ENCODE measurements around the gene CLDN9. TPM values are rescaled to one million over a fixed set of nuclear protein-coding genes. Genes with fewer than 3 reads are reported as not detected.

Gene CLDN9
- polyA plus RNA-seq, 2 of the 4 experiments (the other 2 are of a cell fraction): 0.03 to 0.06 TPM

- FAIRE-seq: no peak
- WGBS (ENCODE audit: missing lambda C conversion rate): 92% methylated on average over 9 of the region's 17 CpGs
Observed at GRCh38 chr16:2973605-2974318, 39.0 kb upstream of the CLDN9 start.

DNA sequence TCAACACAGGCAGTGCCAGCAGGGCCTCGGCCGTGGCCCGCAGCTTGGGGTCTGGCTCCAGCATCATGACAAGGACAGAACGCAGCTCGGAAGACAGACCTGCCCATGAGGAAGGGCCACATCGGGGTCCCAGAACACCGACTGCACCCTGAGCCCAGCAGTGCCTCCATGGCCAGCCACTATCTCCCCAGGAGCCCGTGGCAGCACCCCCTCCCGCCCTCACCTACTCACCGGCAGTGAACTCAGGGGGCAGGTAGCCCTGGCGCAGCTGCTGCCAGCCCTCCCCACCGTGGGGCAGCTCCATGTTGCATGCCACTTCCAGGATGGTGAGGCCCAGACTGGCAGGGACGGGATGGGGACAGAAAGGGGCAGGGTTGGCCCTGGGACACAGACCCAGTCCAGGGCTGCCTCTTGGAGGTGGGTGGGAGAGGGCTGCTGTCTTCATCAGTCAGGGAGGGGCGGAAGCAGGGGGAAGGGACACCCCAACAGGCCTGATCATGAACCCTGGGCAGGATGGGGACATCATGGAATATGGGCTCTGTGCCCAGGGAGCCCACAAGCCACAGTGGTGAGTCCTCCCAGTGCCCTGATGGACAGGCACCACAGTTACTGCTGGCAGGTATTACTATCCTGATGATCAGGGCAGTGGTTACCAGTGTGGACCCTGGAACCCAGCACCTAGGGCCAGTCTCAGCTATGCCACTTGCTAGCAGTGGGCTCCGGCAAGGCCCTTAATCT is 38.2 kb upstream of the CLDN9 start:
- FAIRE-seq: no peak
- no peak for ATAC-seq
- Histone ChIP-seq H3K27ac (no peak overlapping the region), H3K4me3 (no peak overlapping the region), H3K4me2 (no peak overlapping the region), H3K4me1 (peaks cover 17% of the 10 kb centered on the region), H3K9me3 (no peaks in the 10 kb centered on the region)
- ChIA-PET POLR2A (no interaction called here), CTCF (interaction anchor here (0.8 to 3.3 kb wide), 6 partner anchors 8 to 55 kb away, joined by 4 to 13 read pairs (median 6); no protein-coding TSS in a partner anchor)
- 97% methylated on average over 10 of the region's 15 CpGs for WGBS (ENCODE audit: missing lambda C conversion rate)
- TF ChIP-seq SMC3 (IDR thresholded peaks at IDR 0.05) (no peak), E2F6 (IDR thresholded peaks at IDR 0.05; ENCODE audit: borderline replicate concordance, low read depth) (no peak), CHD4 (IDR thresholded peaks at IDR 0.05; ENCODE audit: borderline replicate concordance) (no peak), RNF2 (IDR thresholded peaks at IDR 0.05; ENCODE audit: borderline replicate concordance, low read depth) (no peak), CBX2 (IDR thresholded peaks at IDR 0.05; ENCODE audit: borderline replicate concordance, low read depth) (no peak), RCOR1 (IDR thresholded peaks at IDR 0.05; ENCODE audit: low read depth, low read length) (no peak), HOXA7 (CRISPR knock-in tag; IDR thresholded peaks at IDR 0.05) (no peak), CTCF (IDR thresholded peaks at IDR 0.05) (no peak), CBX8 (IDR thresholded peaks at IDR 0.05) (no peak)
- TF ChIP-seq, protein P1, sequence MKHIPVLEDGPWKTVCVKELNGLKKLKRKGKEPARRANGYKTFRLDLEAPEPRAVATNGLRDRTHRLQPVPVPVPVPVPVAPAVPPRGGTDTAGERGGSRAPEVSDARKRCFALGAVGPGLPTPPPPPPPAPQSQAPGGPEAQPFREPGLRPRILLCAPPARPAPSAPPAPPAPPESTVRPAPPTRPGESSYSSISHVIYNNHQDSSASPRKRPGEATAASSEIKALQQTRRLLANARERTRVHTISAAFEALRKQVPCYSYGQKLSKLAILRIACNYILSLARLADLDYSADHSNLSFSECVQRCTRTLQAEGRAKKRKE (CRISPR knock-in tag; IDR thresholded peaks at IDR 0.05; ENCODE audit: low read depth): no peak
- DNase-seq (ENCODE audit: low read depth in 1 of 2, low spot score in 1 of 2): no peak

More at GRCh38 chr16:2973605-2974318, 39.0 kb upstream of the CLDN9 start:
- Histone ChIP-seq H3K4me3 (no peak overlapping the region), H3K4me1 (peaks cover 14% of the 10 kb centered on the region), H3K4me2 (no peak overlapping the region), H3K9me3 (no peaks in the 10 kb centered on the region), H3K27ac (no peak overlapping the region)
- ATAC-seq (no peak), DNase-seq (ENCODE audit: low read depth in 1 of 2, low spot score in 1 of 2) (no peak)
- POLR2A ChIA-PET: no interaction called here
- TF ChIP-seq, protein P2, sequence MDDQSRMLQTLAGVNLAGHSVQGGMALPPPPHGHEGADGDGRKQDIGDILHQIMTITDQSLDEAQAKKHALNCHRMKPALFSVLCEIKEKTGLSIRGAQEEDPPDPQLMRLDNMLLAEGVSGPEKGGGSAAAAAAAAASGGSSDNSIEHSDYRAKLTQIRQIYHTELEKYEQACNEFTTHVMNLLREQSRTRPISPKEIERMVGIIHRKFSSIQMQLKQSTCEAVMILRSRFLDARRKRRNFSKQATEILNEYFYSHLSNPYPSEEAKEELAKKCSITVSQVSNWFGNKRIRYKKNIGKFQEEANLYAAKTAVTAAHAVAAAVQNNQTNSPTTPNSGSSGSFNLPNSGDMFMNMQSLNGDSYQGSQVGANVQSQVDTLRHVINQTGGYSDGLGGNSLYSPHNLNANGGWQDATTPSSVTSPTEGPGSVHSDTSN (IDR thresholded peaks at IDR 0.05): peak; percentile 37; the same call in 1 of the 2 replicates
- TF ChIP-seq RFX5 (IDR thresholded peaks at IDR 0.05): no peak
- CTCF ChIA-PET: interaction anchor here (1.1 to 3.3 kb wide), 4 partner anchors 9 to 47 kb away, joined by 6 to 13 read pairs (median 8); no protein-coding TSS in a partner anchor

DNA sequence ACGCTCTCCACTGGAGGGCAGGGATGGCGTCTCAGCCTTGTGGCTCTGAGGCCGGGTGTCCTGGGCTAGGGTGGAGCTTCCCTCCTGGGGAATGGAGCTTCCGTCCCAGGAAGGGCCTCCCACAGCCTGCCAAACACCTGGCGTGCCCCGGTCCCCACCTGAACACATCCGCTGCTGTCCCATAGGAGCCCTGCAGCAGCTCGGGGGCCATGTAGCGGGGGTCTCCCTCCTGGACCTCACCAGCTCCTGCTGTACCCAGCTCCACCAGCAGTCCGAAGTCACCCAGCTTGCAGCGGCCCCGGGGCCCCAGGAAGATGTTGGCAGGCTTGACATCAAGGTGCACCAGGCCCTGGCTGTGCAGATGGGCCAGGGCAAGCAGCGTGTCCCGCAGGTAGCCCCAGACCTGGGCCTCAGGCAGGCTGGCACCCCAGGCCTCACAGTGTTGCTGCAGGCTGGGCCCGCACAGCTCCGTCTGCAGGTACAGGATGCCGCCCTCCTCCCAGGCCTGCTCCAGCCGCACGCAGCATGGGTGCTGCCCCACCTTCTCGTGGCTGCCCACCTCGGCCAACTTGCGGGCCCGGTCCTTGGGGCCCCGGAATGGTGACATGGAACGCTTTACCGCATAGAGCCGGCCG is 37.4 kb upstream of the CLDN9 start:
- DNase-seq (ENCODE audit: low read depth in 1 of 2, low spot score in 1 of 2): no peak
- over 99% methylated on average over 15 of the region's 28 CpGs for WGBS (ENCODE audit: missing lambda C conversion rate)
- Histone ChIP-seq H3K4me3 (no peak overlapping the region), H3K9me3 (no peaks in the 10 kb centered on the region), H3K27ac (no peak overlapping the region), H3K4me1 (peaks cover 17% of the 10 kb centered on the region), H3K4me2 (no peak overlapping the region)
- ChIA-PET CTCF (interaction anchor here (0.6 to 3.3 kb wide), 7 partner anchors 10 to 68 kb away, joined by 4 to 13 read pairs (median 4); no protein-coding TSS in a partner anchor), POLR2A (no interaction called here)
- TF ChIP-seq NR3C1 (IDR thresholded peaks at IDR 0.05) (no peak), HDAC2 (IDR thresholded peaks at IDR 0.05) (no peak), FOSL2 (IDR thresholded peaks at IDR 0.05) (no peak), FOSL2 (CRISPR knock-in tag; IDR thresholded peaks at IDR 0.05) (no peak)
- no peak for ATAC-seq
- FAIRE-seq: no peak

All from A549 (cell line).